GM15510 (cell line): Measurements from ENCODE around the gene WWC1.

Experiments used
- POLR2A ChIP-seq: IDR thresholded peaks from 3 replicates; pipeline ENCODE4 v1.6.1; 2011; ENCODE audit warnings: borderline replicate concordance; ENCODE audit not compliant: insufficient read length; ENCODE audit errors: extremely low read depth

The WWC1 gene

DNA sequence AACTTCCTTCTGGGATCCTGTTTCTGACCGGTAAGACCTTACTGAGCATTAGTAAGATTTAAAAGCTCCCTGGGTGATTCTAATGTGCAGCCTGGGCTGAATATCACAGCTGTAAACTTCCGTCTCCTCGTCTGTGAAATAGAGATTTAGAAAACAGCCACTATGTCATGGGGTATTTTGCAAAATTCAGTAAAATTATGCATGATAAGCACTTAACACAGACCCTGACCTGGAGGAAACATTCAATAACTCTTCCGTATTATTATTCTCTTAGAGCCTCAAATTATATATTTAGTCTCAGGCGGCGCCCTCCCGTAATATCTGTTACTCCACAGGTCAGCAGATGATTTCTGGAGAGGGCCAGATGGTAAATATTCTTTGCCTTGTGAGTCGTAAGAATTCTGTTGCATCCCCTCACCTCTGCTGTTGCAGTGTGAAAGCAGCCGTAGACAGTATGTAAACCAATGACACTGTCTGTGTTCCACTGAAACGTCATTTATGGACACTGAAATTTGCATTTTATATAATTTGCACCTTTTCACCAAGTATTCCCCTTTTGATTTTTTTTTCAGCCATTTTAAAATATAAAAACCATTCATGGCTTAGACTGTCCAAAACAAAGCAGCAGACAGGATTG lies 155.7 kb downstream of the WWC1 start:
- no peak for TF ChIP-seq POLR2A

DNA sequence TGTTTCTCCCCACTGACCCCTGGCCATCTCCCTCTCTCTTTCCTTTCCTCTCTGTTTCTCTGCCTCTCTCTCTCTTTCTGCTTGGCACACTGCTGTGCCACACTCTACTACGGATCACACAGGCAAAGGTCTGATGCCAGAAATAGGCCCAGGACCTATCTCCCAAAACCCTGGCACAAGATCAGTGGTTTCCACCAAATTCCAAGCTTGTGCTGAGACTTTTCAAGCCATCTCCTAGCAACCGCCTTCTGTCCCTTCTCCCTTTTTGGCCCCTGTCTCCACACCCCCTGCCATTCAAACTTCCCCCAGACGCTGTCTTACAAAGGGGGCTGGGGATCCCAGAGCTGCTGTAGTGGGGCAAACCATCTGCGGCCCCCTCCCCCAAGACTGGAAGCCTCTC lies 156.4 kb downstream of the WWC1 start:
- TF ChIP-seq POLR2A, result no peak

DNA sequence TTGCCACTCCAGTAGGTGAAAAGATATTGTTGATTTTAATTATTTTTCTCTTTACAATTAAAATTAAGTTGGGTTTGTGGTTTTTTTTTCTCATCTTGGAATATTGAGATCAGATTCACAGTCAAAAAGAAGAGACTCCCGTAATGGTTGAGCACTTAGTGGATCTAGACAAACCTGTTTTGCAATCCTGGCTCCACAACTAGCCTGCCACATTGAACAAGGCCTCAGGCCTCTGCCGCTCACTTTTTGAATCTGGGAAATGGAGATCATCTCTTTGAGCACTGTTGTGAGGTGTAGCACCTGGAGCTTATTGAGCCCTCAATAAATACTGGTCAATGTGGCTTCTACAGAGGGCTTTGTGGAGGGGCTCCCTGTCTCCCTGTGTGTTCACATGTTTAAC lies 157.7 kb downstream of the WWC1 start:
- TF ChIP-seq POLR2A, result no peak

DNA sequence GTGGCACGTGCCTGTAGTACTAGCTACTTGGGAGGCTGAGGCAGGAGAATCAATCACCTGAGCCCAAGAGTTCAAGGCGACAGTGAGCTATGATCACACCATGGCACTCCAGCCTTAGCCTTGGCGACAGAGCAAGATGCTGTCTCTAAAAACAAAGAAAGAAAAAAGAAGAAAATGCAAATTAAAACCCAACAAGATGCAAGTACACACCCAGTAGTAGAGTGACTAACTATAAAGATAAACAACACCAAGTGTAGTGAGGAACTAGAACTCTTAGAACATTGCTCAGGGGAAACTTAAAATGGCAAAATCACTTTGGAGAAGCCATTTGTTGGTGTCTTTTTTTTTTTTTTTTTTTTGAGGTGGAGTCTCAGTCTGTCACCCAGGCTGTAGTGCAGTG lies 160.1 kb downstream of the WWC1 start:
- TF ChIP-seq POLR2A, result no peak

DNA sequence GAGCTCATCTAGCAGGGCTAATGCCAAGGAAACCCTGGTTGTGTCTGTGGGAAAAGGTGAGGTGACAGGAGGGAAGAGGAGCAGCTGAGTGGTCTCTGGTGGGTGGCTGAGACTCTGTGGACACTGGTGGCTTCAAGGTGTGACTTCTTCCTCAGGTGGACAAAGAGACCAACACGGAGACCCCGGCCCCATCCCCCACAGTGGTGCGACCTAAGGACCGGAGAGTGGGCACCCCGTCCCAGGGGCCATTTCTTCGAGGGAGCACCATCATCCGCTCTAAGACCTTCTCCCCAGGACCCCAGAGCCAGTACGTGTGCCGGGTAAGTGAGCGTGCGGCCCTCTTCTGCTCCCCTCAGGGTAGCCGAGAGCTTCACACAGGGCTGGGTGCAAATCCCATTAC lies 163.8 kb downstream of the WWC1 start:
- no peak for TF ChIP-seq POLR2A

DNA sequence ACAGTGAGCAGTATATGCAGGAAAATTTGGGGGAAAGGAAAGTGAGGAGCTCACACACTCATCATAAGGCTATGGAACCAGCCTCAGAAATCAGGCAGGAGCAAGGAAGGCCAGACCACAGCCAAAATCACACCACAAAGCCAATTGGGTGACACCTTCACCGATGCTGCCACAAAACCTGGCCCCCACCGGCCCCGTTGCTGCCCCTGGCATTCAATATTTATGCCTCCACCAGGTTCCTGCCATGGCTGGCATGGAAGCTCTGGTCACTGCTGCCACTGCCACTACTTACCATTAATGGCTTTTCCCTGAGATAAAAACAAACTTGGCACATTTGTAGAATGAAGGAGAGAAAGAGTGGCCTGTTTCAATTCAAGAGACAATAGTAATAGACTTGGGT lies 166.1 kb downstream of the WWC1 start:
- TF ChIP-seq POLR2A, result no peak

DNA sequence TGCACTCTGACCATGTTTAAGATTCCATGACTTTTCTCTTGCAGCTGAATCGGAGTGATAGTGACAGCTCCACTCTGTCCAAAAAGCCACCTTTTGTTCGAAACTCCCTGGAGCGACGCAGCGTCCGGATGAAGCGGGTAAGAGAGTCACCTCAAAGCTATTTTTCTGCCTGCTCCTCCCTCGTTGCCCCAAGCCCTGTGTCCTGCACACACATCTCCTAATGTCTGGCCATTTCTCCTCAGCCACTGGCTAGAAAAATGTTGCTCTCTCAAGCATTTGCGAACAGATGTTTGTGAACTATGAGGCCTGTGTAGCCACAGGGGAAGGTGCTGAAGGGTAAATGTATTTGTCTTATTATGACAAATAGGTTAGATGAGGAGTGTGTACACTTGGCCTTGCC lies 169.2 kb downstream of the WWC1 start:
- no peak for TF ChIP-seq POLR2A

DNA sequence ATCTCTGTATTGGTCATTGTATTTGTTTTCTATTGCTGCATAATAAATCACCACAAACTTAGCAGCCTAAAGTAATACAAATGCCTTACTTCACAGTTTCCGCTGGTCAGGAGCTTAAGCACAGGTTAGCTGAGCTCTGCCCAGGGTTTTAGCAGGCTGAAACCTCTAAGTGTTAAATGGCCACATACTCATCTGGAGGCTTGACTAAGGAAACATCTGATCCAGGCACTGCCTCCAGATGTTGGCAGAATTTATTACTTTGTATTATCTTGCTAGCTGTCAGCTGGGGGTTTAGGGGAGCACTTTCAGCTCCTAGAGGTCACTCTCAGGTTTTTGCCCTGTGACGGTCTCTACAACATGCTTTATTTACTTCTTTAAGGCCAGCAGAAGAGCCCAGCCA lies 171.6 kb downstream of the WWC1 start:
- TF ChIP-seq POLR2A, result no peak

DNA sequence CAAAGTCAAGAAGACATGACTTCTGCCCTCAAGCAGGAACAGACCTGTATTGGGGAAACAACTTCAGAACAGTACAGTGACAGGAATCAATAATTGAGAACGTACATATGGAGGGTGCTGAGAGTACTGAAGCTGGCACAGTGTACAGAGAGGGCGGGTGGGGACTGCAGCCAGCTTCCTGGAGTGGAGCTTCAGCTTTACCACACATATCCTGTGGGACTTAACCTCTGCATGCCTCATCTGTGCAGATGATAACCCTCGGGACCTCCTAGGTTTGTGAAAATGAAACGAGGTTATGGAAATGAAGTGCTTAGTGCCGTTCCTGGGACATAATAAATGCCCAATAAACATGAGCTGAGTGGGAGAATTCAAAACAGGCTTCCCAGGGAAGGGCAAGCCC lies 172.8 kb downstream of the WWC1 start:
- no peak for TF ChIP-seq POLR2A

DNA sequence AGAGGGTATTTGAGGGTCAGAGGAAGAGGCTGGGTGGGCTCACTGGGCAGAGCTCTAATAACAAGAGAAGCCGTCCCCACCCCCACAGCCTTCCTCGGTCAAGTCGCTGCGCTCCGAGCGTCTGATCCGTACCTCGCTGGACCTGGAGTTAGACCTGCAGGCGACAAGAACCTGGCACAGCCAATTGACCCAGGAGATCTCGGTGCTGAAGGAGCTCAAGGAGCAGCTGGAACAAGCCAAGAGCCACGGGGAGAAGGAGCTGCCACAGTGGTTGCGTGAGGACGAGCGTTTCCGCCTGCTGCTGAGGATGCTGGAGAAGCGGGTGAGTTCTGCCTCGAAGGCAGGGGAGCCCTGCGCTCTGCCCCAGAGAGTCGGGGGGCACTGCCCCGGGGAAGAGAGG lies 173.2 kb downstream of the WWC1 start:
- TF ChIP-seq POLR2A, result no peak

DNA sequence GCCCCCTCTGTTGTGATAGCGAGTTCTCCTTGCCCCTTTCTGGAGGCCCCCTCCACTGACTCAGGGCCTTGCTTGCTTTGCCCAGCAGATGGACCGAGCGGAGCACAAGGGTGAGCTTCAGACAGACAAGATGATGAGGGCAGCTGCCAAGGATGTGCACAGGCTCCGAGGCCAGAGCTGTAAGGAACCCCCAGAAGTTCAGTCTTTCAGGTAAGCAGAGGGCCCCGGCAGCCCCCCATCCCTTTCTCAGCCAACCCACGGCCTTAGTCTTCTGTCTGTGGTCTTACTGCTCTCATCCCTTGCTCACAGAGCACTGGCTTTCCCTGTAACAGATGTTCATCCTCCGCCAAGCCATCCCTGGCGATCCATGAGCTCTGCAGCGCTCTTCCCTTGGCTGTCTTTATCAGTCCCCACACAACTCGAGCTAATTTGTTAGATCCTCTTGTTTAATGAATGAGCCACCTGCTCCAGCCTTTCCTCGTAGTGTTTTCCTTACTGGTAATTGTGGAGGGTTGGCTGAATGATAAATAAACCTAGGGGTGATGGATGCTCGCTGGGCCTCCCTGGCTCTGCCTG lies 176.4 kb downstream of the WWC1 start:
- no peak for TF ChIP-seq POLR2A

DNA sequence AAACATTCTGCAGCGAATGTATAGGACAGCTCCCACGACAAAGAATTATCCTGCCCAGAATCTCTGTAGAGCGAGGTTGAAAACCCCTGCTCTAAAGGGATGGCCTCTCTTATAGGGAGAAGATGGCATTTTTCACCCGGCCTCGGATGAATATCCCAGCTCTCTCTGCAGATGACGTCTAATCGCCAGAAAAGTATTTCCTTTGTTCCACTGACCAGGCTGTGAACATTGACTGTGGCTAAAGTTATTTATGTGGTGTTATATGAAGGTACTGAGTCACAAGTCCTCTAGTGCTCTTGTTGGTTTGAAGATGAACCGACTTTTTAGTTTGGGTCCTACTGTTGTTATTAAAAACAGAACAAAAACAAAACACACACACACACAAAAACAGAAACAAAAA lies 177.4 kb downstream of the WWC1 start:
- no peak for TF ChIP-seq POLR2A

DNA sequence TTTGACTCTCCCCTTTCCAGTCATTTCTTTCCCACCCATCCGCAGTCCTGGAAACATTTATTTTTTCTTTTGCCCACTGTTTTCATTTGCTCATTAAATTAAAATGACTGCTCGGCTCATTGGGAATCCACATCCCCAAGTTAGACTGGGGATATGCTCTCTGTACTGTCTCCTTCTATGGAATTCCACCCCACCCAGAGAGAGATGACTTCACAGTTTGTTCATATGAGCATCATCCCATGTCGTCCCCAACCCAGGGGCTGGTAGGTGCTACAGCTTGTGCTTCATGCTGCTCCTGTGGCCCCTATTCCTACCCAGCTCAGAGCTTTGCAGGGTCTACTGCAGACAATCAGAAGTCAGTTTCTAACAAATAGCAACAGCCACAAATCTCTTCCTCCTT lies 178.4 kb downstream of the WWC1 start:
- no peak for TF ChIP-seq POLR2A

DNA sequence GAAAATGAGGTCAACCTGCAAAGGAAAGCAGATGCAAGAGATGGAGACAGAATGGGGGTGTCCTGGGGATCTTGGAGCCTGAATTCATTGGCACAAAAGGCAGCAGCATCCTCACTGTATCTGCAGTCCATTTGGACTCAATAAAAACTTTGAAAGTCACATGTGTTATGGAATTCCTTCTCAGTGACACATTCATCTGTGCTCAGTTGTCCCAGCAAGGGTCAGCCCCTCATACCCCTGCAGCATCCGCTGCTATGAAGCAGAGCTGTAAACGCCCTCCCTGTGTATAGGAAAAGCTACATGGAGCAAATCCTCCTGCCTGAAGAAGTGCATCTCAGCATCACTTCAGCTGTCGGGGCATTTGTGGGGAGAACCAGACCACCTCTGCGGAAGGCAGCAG lies 180.3 kb downstream of the WWC1 start:
- no peak for TF ChIP-seq POLR2A

DNA sequence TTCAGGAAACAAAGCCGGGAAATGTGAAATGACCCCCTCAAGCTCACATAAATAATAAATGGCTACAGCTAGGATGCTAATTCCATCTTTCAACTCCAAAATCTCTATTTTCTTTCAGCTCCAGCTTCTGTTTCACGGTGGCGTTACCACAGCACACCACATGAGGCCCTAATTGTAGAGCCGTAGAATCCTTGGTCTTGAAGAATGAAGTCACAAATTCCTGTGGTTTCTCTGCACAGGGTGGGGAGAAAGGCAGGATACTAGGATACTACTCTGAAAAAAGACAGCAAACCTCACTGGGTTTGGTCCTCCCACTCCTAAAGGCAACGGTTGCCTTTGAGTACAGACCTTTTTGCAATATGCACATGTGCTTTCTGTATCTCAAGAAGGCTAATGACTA lies 180.9 kb downstream of the WWC1 start:
- no peak for TF ChIP-seq POLR2A

DNA sequence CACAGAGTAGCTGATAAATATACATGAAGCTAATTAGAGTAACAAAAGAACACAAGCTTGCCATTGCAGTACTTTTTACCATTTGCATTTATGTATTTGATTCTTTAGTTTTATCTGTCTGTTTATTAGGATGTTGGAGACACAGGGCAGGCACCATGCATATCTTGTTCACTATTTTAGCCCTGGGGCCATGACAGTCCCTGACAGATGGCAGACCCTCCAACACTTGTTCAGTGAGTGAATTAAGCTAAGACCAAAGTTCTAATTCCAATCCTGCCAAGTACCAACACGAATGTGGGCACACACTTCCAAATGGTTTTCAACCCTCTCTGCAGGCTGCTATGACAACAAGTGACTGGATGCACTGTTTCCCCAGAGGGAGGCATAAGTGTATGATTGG lies 182.9 kb downstream of the WWC1 start:
- no peak for TF ChIP-seq POLR2A

DNA sequence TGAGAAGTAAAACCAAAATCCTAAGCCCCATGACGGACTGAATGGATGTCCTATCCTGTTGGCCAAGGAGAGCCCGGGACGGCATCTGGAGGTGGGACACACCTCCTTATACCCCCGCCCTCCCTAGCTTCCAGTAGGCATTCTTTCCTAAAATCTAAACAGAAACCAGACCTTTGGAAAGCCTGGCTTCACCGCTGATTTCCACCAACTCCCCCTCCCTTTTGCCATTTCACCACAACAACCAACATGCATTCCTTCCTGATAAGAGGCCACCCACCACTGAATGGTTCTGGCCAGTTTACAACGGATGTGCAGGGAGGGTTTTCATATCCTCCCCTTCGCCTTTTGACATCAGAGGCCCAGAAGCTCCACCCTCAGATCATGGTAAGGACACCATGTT lies 185.6 kb downstream of the WWC1 start:
- no peak for TF ChIP-seq POLR2A
